IPS DF 19.7 (cell line): ENCODE data around the gene GTSE1.

Experiments
- DNase-seq: peaks from one replicate; pipeline ENCODE4 v3.0.0-alpha.2; 2013; ENCODE audit warnings: low read depth, low spot score

GTSE1 gene

GRCh38 chr22:46273432-46274148, 23.1 kb upstream of the GTSE1 start:
- DNase-seq: no peak

GRCh38 chr22:46274381-46274780, 22.3 kb upstream of the GTSE1 start:
- DNase-seq: no peak

GRCh38 chr22:46275455-46276122, 21.1 kb upstream of the GTSE1 start:
- no peak for DNase-seq

- no peak for DNase-seq
These were observed 20.1 kb upstream of the GTSE1 start for GRCh38 chr22:46276563-46276962.

- no peak for DNase-seq
These were observed 17.7 kb upstream of the GTSE1 start for GRCh38 chr22:46278656-46279645.

GRCh38 chr22:46280063-46280817, 16.4 kb upstream of the GTSE1 start:
- no peak for DNase-seq

GRCh38 chr22:46280999-46281623, 15.6 kb upstream of the GTSE1 start:
- DNase-seq: no peak

GRCh38 chr22:46281866-46282678, 14.6 kb upstream of the GTSE1 start:
- no peak for DNase-seq

GRCh38 chr22:46286006-46286405, 10.7 kb upstream of the GTSE1 start:
- no peak for DNase-seq

- DNase-seq: no peak
These were observed 9.5 kb upstream of the GTSE1 start for GRCh38 chr22:46286941-46287872.

GRCh38 chr22:46287873-46288751, 8.6 kb upstream of the GTSE1 start:
- no peak for DNase-seq

- no peak for DNase-seq
These were observed 7.8 kb upstream of the GTSE1 start for GRCh38 chr22:46288846-46289243.

GRCh38 chr22:46289244-46289891, 7.3 kb upstream of the GTSE1 start:
- no peak for DNase-seq

- no peak for DNase-seq
These were observed 6.4 kb upstream of the GTSE1 start for GRCh38 chr22:46290121-46290842.

- DNase-seq: no peak
These were observed 5.6 kb upstream of the GTSE1 start for GRCh38 chr22:46290843-46291785.

GRCh38 chr22:46292173-46292572, 4.5 kb upstream of the GTSE1 start:
- no peak for DNase-seq
